ENCODE data around the gene ZNF710. TPM values are rescaled to one million over a fixed set of nuclear protein-coding genes. Genes with fewer than 3 reads are reported as not detected.
A peak's percentile ranks its signal among the peaks of the same experiment; 100 is the strongest.

The ZNF710 gene
- total RNA-seq, 1 experiment from 2014 or later = 27.3 TPM

DNA sequence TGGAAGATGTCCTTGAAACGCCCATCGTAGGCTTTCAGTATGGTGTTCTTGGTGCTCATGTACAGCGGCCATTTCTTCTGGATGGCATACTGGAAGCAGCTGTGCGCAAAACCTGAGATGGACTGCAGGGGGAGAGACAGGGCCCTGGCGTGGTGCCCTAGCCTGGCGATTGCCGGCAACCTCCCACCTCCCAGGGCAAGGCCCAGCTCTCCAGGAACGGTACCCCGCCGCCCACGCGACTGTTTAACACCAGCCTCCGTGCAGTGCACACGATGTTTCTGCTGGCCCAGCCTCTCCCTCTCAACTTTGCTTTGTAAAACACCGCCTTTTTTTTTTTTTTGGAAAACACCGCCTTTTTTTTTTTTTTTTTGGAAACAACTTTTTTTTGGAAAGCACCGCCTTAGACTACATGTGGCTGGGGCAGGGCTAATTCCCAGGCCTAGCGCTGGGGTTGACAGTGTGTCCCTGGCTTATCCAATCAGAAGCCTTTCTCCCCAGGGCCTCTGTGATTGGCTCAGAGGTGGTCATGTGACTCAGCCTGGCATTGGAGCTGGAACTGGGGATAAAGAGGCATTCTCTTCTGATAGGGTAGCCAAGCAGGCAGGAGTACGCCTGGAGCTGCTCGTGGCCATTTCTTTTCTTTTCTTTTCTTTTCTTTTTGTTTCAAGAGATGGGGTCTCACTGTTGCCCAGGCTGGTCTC is 86.5 kb downstream of the ZNF710 start:
- ChIA-PET POLR2A (ENCODE audit: low non-redundant PET) (no interaction called here), CTCF (interaction anchor here (0.7 to 1.0 kb wide), 6 partner anchors 31 to 414 kb away, joined by 3 to 11 read pairs (median 6); partner anchors contain the start of genes CIB1 and GDPGP1)
- Histone ChIP-seq H3K27me3 (replicated peaks; ENCODE audit: insufficient read depth, low read depth, low read length, poor library complexity) (no peaks in the 10 kb centered on the region), H3K4me3 (ENCODE audit: low read depth, low read length, poor library complexity, severe bottlenecking) (no peak overlapping the region), H3K9me3 (ENCODE audit: low read depth, low read length, poor library complexity, severe bottlenecking) (no peaks in the 10 kb centered on the region), H3K36me3 (ENCODE audit: insufficient read depth, low read length, poor library complexity, severe bottlenecking) (peaks cover 24% of the 10 kb centered on the region), H3K4me1 (ENCODE audit: insufficient read depth, low read length, poor library complexity, severe bottlenecking) (no peaks in the 10 kb centered on the region), H3K27ac (ENCODE audit: low read depth, low read length, poor library complexity, severe bottlenecking) (no peak overlapping the region)
- BruUV-seq (replicated peaks) = no TSS peak
- no peak for TF ChIP-seq EZH2 (IDR thresholded peaks at IDR 0.05; ENCODE audit: borderline replicate concordance, low read depth, low read length, poor library complexity, severe bottlenecking)
- TF ChIP-seq, protein P1, sequence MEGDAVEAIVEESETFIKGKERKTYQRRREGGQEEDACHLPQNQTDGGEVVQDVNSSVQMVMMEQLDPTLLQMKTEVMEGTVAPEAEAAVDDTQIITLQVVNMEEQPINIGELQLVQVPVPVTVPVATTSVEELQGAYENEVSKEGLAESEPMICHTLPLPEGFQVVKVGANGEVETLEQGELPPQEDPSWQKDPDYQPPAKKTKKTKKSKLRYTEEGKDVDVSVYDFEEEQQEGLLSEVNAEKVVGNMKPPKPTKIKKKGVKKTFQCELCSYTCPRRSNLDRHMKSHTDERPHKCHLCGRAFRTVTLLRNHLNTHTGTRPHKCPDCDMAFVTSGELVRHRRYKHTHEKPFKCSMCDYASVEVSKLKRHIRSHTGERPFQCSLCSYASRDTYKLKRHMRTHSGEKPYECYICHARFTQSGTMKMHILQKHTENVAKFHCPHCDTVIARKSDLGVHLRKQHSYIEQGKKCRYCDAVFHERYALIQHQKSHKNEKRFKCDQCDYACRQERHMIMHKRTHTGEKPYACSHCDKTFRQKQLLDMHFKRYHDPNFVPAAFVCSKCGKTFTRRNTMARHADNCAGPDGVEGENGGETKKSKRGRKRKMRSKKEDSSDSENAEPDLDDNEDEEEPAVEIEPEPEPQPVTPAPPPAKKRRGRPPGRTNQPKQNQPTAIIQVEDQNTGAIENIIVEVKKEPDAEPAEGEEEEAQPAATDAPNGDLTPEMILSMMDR (conservative IDR thresholded peaks at IDR 0.05; ENCODE audit: low read depth, low read length) = peak; percentile 32; the same call in 1 of the 2 replicates
- intact Hi-C loops (cut with micrococcal nuclease; ENCODE audit: unreplicated experiment) = loop anchor here (2.0 to 5.0 kb wide), 3 partner anchors 190 to 347 kb away; no protein-coding TSS in a partner anchor
- DNase-seq (ENCODE audit: low spot score) = peak; percentile 77

DNA sequence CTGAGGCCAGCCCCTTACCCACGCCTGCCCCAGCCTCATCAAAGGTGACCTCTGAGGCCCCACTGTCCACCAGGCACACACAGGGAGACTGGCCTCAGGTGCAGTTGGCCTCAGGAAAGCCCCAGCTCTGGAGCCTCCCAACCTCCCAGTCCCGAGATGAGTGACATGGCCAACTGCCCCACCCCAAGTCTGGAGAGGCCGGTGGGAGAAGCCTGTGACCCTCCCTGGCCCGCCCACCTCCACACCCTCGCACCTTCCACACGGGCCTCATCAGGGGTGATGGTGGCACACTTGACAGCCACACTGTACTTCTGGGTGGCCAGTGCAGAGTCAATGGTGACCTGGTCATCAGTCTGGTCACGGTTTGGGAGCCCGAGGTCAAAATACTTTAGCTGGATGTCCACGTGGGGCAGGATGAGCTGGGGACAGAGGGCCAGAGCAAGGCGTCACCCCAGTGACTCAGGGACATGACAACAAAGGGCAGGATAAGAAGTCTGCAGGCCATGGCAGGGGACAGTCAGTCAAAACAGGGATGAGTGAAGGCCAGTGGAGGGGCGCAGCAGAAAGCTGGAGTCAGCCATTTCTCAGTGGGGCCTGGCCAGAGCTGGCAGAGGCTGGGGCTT is 89.2 kb downstream of the ZNF710 start:
- Histone ChIP-seq H3K36me3 (ENCODE audit: insufficient read depth, low read length, poor library complexity, severe bottlenecking) (peaks cover 17% of the 10 kb centered on the region), H3K4me3 (ENCODE audit: low read depth, low read length, poor library complexity, severe bottlenecking) (no peak overlapping the region), H3K27ac (ENCODE audit: low read depth, low read length, poor library complexity, severe bottlenecking) (no peak overlapping the region), H3K9me3 (ENCODE audit: low read depth, low read length, poor library complexity, severe bottlenecking) (no peaks in the 10 kb centered on the region), H3K27me3 (replicated peaks; ENCODE audit: insufficient read depth, low read depth, low read length, poor library complexity) (no peaks in the 10 kb centered on the region), H3K4me1 (ENCODE audit: insufficient read depth, low read length, poor library complexity, severe bottlenecking) (no peaks in the 10 kb centered on the region)
- no peak for DNase-seq (ENCODE audit: low spot score)
- POLR2A ChIA-PET (ENCODE audit: low non-redundant PET) = no interaction called here
- TF ChIP-seq, protein P1 (conservative IDR thresholded peaks at IDR 0.05; ENCODE audit: low read depth, low read length) = no peak
- TF ChIP-seq EZH2 (IDR thresholded peaks at IDR 0.05; ENCODE audit: borderline replicate concordance, low read depth, low read length, poor library complexity, severe bottlenecking) = no peak
- CTCF ChIA-PET = no interaction called here
- intact Hi-C loops (cut with micrococcal nuclease; ENCODE audit: unreplicated experiment) = no loop called here
- no TSS peak for BruUV-seq (replicated peaks)

DNA sequence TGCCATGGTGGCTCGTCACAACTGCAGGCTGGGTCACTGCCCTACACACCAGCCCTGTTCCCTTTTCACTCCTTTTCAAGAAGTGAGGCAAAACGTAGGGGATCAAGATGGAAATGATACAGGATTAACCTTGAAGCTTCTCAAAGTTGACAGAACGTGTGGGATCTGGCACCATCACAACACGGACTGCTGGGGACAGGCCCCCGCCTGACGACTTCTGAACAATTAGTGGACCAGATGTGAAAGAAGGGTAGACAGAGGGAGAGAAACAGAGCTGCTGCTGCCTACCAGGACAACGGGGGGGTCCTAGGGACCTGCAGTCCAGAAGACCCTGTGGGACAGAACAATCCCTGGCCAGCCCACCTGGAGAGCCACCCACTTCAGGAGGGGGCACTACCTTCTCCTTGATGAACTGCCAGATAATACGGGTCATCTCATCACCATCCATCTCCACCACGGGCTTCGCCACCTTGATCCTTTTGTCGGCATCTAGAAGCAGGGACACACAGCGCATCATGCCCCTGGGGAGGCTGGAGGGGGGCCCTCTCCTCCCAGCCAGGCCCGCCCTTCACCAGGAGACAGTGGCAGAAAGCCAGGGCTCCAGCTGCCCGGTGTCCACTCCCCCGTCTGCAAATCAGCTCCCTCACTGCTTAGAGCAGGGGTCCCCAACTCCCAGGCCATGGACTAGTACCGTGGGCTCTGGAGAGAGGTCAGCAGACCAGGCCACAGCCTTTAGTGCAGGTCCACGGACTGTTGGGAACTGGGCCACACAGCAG is 90.2 kb downstream of the ZNF710 start:
- no peaks in the 10 kb centered on the region for H3K9me3 ChIP-seq (ENCODE audit: low read depth, low read length, poor library complexity, severe bottlenecking)
- H3K36me3 ChIP-seq (ENCODE audit: insufficient read depth, low read length, poor library complexity, severe bottlenecking) = peaks cover 17% of the 10 kb centered on the region
- intact Hi-C loops (cut with micrococcal nuclease; ENCODE audit: unreplicated experiment) = no loop called here
- no peak for DNase-seq (ENCODE audit: low spot score)
- no peak overlapping the region for H3K4me3 ChIP-seq (ENCODE audit: low read depth, low read length, poor library complexity, severe bottlenecking)
- BruUV-seq (replicated peaks) = no TSS peak
- ChIA-PET POLR2A (ENCODE audit: low non-redundant PET) (interaction anchor here (0.9 kb wide), 1 partner anchor 11 kb away, joined by 3 read pairs; the partner anchor contains the start of gene IDH2), CTCF (no interaction called here)
- no peaks in the 10 kb centered on the region for H3K27me3 ChIP-seq (replicated peaks; ENCODE audit: insufficient read depth, low read depth, low read length, poor library complexity)
- H3K4me1 ChIP-seq (ENCODE audit: insufficient read depth, low read length, poor library complexity, severe bottlenecking) = no peaks in the 10 kb centered on the region
- H3K27ac ChIP-seq (ENCODE audit: low read depth, low read length, poor library complexity, severe bottlenecking) = no peak overlapping the region
- TF ChIP-seq EZH2 (IDR thresholded peaks at IDR 0.05; ENCODE audit: borderline replicate concordance, low read depth, low read length, poor library complexity, severe bottlenecking) = no peak
- TF ChIP-seq, protein P1 (conservative IDR thresholded peaks at IDR 0.05; ENCODE audit: low read depth, low read length) = no peak

Data from A673 (cell line).